Skeletal muscle satellite cell (primary cell): Measurements from ENCODE around the gene RIMS3.
"Not testable (repeated sequence)": the region's sequence is repeated elsewhere in the genome, so short reads cannot be mapped to it uniquely, and the experiment has no call there.

ENCODE experiments used
- H3K27me3 ChIP-seq: 2 replicates; pipeline ENCODE4 v1.7.0; 2013; ENCODE audit warnings: low read length; ENCODE audit not compliant: control insufficient read depth, insufficient read depth
- H3K36me3 ChIP-seq: 2 replicates; pipeline ENCODE4 v1.7.0; 2013; ENCODE audit warnings: mild to moderate bottlenecking, control low read depth, low read length; ENCODE audit not compliant: insufficient read depth
- H3K4me1 ChIP-seq: 2 replicates; pipeline ENCODE4 v1.7.0; 2013; ENCODE audit warnings: low read length; ENCODE audit not compliant: control insufficient read depth, insufficient read depth
- H3K4me2 ChIP-seq: 2 replicates; pipeline ENCODE4 v1.7.0; 2013; ENCODE audit warnings: mild to moderate bottlenecking, low read length
- H3K4me3 ChIP-seq: 2 replicates; pipeline ENCODE4 v1.7.0; 2013; ENCODE audit warnings: low read length
- H3K9ac ChIP-seq: 2 replicates; pipeline ENCODE4 v1.7.0; 2013; ENCODE audit warnings: mild to moderate bottlenecking, low read depth, low read length, moderate library complexity
- H3K9me3 ChIP-seq: replicated peaks from 2 replicates; pipeline ENCODE4 v1.7.0; 2013; ENCODE audit warnings: mild to moderate bottlenecking, control low read depth, low read length

RIMS3 gene

DNA sequence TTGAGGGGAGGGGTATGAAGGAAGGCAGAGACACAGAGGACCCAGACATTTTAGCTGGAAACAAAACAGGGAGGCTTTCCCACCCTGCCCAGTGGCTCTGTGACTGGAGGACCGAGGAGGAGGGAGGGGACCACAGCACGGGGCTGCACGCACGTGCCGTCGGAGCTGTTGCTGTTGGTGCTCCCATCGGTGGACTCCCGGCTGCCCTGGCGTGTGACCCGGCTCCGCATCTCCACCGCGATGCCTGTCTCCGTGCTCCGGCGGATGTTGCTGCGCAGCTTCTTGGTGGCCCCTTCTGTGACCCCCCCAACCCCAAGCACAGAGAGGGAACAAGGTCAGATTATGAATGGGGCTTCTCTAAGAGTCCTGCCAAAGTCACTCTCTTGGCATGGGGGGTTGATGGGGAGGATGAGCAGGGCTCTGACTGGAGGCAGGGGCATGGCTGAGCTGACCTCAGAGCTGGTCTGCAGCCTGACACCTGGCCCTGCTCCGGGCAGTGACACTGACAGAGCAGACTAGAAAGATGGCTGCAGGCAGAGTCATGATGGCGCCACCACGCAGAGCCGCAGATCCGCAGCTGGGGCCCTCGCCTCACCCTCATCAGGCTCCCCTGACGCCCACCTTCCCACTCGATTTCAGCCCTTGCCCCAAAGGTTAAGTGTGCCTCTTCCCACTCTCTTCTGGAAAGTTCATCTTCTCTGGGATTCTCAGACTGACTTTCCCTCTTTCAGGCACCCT is 29.6 kb downstream of the RIMS3 start:
- H3K9ac ChIP-seq, result no peak overlapping the region
- H3K27me3 ChIP-seq, result peaks cover 25% of the 10 kb centered on the region
- H3K36me3 ChIP-seq, result no peaks in the 10 kb centered on the region
- H3K9me3 ChIP-seq, result no peaks in the 10 kb centered on the region
- no peak overlapping the region for H3K4me2 ChIP-seq
- H3K4me3 ChIP-seq, result no peak overlapping the region
- no peaks in the 10 kb centered on the region for H3K4me1 ChIP-seq

DNA sequence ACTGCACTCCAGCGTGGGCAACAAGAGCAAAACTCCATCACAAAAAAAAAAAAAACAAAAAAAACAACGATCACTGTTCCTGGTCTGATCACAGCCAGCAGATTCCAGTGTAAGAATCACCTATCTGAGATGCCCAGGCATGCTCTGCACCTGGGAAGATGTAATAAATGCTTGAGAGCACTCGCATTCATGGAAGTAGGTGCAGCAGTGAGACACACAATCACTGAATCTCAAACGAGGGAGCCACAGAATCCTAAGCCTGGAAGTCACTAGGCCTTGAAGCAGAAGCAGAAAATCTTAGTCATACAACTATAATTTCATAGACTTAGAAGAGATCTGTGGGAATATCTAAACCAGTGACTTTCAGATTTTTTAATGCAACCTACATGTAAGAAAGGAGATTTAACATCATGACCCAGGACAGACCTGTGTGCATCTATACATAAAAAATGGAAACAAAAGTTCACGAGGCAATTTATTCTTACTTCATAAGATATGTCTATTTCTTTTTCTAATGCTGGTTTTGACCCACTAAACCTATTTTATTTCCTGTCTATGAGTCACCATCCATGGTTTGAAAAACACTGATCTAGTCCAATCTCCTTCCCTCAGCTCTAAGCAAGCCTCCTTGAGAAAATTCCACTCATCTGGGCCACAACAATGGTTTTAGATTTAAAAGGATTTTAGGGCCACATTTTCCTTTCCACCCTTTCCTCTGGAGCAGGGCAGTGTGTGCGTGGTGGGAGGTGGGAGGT is 30.4 kb downstream of the RIMS3 start:
- Histone ChIP-seq H3K9ac (no peak overlapping the region), H3K4me2 (no peak overlapping the region), H3K4me3 (no peak overlapping the region), H3K9me3 (no peaks in the 10 kb centered on the region), H3K27me3 (peaks cover 20% of the 10 kb centered on the region), H3K4me1 (no peaks in the 10 kb centered on the region), H3K36me3 (no peaks in the 10 kb centered on the region)

DNA sequence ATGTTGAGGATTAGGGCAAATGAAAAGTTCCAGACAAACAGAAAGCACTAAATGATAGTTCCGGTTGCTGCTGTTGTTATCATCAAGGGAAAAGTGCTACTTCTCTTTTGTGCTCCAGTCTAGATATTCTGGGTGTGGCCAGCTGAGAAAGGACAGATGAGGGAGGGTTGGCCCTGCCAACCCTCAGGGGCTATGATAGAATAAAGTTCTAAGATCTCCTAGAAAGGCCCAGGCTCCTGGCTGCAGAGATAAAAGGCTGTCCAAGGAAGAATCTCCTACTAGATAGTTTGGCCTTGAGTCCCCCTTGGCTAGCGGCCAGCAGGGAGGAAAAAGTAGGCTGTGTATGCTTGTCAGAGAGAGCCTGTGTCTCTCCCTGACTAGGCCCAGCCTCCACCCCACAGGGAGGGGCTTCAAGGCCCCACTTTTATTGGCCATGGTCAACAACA is 31.5 kb downstream of the RIMS3 start:
- H3K27me3 ChIP-seq, result peaks cover 10% of the 10 kb centered on the region
- no peak overlapping the region for H3K4me2 ChIP-seq
- no peaks in the 10 kb centered on the region for H3K9me3 ChIP-seq
- no peaks in the 10 kb centered on the region for H3K4me1 ChIP-seq
- no peak overlapping the region for H3K9ac ChIP-seq
- H3K36me3 ChIP-seq, result no peaks in the 10 kb centered on the region
- no peak overlapping the region for H3K4me3 ChIP-seq

DNA sequence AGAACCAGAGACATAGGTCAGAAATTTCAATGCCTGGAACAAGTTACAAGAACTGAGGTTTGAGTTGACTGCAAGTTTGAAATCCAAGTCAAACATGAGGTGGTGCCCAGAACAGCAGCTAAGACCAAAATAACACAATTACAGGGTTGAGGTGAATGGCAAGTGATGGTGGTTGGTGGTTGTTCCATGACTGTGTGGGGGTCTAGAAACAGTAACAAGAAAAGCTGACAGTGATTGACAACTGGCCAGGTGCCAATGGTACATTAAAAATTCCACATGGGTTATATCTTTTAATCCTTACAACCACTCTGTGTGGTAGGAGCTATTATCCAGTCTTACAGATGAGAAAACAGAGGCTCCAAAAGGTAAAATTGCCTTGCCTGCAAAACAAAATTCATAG is 32.0 kb downstream of the RIMS3 start:
- Histone ChIP-seq H3K4me3 (no peak overlapping the region), H3K4me1 (no peaks in the 10 kb centered on the region), H3K9me3 (no peaks in the 10 kb centered on the region), H3K36me3 (no peaks in the 10 kb centered on the region), H3K4me2 (no peak overlapping the region), H3K9ac (no peak overlapping the region), H3K27me3 (peaks cover 10% of the 10 kb centered on the region)

DNA sequence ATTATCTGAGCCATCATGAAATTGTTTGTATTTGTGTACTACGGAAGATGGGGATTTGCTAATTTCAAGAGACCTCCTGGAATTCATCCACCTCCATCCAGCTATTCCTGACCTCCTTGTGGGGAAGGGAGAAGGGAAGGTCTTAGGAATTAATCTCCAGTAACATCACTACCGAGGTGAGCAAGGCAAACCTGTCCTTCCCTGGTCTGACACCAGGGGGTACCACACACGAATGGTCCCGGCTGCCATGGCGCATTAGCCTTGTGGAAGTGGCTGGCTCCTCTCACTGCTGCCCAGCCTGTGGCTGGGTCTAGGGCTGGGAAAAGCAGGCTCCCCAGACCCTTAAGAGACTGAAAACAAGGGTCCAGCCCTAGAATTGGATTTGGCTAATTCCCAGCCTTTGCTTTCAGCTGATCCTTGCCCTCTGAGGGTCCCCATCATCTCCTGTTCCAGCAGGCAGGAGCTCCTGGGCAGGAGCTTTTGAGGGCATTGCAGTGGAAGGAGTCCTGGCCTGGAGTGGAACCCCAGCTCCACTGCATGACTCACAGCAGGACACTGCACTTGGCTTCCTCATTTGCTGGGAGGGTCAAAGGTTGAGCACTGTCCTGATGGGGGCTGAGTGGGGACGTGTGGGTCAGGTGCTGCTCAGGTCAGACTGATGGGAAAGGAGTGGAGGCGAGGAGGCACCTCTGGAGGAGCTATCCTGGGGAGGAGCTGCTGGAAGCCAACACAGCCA is 34.8 kb downstream of the RIMS3 start:
- Histone ChIP-seq H3K9me3 (no peaks in the 10 kb centered on the region), H3K36me3 (no peaks in the 10 kb centered on the region), H3K27me3 (peaks cover 13% of the 10 kb centered on the region), H3K9ac (no peak overlapping the region), H3K4me1 (no peaks in the 10 kb centered on the region), H3K4me3 (no peak overlapping the region), H3K4me2 (no peak overlapping the region)

GRCh38 chr1:40629546-40629945 is 35.9 kb downstream of the RIMS3 start:
- H3K4me3 ChIP-seq, H3K36me3 ChIP-seq, H3K9ac ChIP-seq, H3K9me3 ChIP-seq, H3K4me2 ChIP-seq, H3K4me1 ChIP-seq: not testable (repeated sequence)
- H3K27me3 ChIP-seq, result peaks cover 18% of the 10 kb centered on the region

DNA sequence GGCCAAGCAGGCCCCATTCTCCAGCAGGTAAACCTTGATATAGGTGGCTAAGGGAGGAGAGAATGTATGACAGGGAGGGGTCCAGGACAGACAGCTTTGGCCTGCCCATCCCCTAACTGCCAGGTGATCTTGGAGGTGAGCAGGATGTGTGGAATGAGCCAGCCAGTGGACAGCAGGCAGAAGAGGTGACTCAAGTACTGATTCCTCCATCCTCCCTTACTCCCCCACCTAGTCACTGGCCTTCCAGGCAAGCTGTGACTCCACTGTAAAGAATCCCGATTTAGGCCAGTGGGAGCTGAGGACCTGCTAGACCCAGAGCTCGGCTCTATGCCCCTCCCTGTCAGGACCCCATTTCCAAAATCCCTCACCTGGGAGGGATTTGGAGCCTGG is 36.6 kb downstream of the RIMS3 start:
- H3K4me2 ChIP-seq, result no peak overlapping the region
- H3K4me3 ChIP-seq, result no peak overlapping the region
- no peaks in the 10 kb centered on the region for H3K9me3 ChIP-seq
- H3K9ac ChIP-seq, result no peak overlapping the region
- no peaks in the 10 kb centered on the region for H3K36me3 ChIP-seq
- peaks cover 23% of the 10 kb centered on the region for H3K27me3 ChIP-seq
- H3K4me1 ChIP-seq, result no peaks in the 10 kb centered on the region

GRCh38 chr1:40627987-40628902 is 37.2 kb downstream of the RIMS3 start:
- Histone ChIP-seq H3K4me3 (no peak overlapping the region), H3K4me1 (no peaks in the 10 kb centered on the region), H3K27me3 (peaks cover 28% of the 10 kb centered on the region), H3K36me3 (no peaks in the 10 kb centered on the region), H3K4me2 (no peak overlapping the region), H3K9ac (no peak overlapping the region), H3K9me3 (no peaks in the 10 kb centered on the region)

- H3K4me3 ChIP-seq, result no peak overlapping the region
- H3K4me1 ChIP-seq, result no peaks in the 10 kb centered on the region
- no peaks in the 10 kb centered on the region for H3K36me3 ChIP-seq
- H3K9ac ChIP-seq, result no peak overlapping the region
- H3K4me2 ChIP-seq, result no peak overlapping the region
- H3K9me3 ChIP-seq, result no peaks in the 10 kb centered on the region
- H3K27me3 ChIP-seq, result peaks cover 42% of the 10 kb centered on the region
These were observed 39.1 kb downstream of the RIMS3 start for GRCh38 chr1:40626383-40626770.

DNA sequence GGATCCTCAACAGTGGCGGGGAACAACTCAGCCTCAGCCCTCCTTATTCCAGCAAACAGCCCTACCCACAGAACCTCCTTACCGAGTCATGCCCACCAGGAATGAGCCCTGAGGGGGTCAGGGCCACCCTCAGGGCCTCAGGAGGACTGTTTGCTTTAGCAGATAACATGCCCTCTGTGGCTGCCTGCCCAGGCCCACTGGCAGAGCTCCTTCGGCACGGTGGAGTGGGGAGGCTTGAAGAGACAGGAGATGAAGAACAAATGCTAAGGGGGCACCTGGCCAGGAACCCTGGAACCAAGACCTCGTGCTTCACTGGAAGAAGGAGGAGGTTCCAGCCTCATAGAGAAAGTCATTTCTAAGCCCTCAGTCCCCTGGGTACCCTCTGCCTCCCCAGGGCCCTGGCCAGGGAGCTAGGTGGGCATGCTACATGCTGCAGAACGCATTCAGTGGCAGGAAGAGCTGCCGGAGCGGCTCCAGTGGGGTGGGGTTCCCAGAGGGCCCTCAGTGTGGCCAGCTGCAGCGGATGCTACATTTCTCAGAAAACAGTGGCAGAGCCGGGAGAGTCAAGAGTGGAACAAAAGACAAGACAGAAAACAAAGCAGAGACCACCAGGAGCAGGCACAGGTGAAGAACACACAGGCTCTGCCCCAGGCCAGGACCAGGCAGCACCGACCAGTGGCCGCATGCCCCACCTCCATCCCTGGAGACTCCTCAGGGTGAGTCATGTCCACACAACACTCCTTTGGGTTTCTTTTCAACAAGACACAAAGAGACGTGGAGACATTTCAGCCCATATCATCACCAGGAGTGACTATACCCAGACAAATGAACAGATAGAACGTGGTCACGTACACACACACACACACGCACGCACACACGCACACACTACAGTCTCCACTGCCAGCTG is 39.8 kb downstream of the RIMS3 start:
- Histone ChIP-seq H3K27me3 (peaks cover 44% of the 10 kb centered on the region), H3K9me3 (no peaks in the 10 kb centered on the region), H3K4me3 (no peak overlapping the region), H3K36me3 (no peaks in the 10 kb centered on the region), H3K4me2 (no peak overlapping the region), H3K9ac (no peak overlapping the region), H3K4me1 (no peaks in the 10 kb centered on the region)
